GM12872 (cell line): Measurements from ENCODE around the gene C14orf180.

ENCODE experiments used
- TF ChIP-seq, protein P1 (sequence below): IDR thresholded peaks from 3 replicates; pipeline ENCODE4 v1.5.1; 2011; ENCODE audit warnings: low read depth, mild to moderate bottlenecking, low read length, moderate library complexity; ENCODE audit not compliant: insufficient read depth

C14orf180 gene

DNA sequence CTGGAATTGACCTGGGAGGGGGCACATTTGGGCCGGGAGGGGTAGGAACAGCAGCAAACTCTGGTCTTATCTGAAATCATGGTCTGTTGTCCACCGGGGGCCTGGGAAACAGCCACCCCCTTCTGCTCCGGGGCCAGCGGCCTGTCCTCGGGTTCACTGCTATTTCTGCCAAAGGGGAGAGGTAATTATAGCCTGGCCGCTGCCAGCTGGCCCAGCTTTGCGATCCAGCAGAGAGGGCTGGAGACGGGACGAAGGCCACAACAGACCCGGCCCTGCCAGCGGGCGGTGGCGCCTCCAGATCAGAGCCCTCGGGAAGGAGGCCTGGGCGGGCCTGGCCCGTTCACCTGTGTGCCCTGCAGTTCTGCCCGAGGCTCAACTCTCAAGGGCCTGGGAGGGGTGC lies at the start of gene C14orf180:
TSS of gene C14orf180 (plus strand) at position 258 of the 400 bp plus-strand sequence. CDS start 6,667 bp downstream, outside the sequence.
- TF ChIP-seq, protein P1, sequence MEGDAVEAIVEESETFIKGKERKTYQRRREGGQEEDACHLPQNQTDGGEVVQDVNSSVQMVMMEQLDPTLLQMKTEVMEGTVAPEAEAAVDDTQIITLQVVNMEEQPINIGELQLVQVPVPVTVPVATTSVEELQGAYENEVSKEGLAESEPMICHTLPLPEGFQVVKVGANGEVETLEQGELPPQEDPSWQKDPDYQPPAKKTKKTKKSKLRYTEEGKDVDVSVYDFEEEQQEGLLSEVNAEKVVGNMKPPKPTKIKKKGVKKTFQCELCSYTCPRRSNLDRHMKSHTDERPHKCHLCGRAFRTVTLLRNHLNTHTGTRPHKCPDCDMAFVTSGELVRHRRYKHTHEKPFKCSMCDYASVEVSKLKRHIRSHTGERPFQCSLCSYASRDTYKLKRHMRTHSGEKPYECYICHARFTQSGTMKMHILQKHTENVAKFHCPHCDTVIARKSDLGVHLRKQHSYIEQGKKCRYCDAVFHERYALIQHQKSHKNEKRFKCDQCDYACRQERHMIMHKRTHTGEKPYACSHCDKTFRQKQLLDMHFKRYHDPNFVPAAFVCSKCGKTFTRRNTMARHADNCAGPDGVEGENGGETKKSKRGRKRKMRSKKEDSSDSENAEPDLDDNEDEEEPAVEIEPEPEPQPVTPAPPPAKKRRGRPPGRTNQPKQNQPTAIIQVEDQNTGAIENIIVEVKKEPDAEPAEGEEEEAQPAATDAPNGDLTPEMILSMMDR = no peak

DNA sequence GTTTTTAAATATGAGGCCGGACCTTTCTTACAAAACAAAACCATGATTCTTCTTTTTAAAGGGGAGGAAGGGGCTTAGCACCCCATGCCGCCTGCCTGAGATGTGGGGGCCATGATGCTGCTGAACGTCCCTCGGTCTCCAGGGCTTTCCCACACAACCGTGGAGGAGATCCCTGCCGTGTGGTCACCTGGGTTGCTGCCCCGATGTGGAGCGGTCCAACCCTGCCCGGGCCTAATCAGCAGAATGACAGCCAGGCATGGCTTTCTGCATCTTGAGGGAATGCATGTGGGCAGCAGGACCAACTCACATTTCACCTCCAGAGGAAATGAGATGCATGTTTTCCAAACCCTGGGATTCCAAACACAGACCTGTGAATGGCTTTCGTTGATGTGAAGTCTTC lies 48.9 kb upstream of the C14orf180 start:
- TF ChIP-seq, protein P1 = no peak

DNA sequence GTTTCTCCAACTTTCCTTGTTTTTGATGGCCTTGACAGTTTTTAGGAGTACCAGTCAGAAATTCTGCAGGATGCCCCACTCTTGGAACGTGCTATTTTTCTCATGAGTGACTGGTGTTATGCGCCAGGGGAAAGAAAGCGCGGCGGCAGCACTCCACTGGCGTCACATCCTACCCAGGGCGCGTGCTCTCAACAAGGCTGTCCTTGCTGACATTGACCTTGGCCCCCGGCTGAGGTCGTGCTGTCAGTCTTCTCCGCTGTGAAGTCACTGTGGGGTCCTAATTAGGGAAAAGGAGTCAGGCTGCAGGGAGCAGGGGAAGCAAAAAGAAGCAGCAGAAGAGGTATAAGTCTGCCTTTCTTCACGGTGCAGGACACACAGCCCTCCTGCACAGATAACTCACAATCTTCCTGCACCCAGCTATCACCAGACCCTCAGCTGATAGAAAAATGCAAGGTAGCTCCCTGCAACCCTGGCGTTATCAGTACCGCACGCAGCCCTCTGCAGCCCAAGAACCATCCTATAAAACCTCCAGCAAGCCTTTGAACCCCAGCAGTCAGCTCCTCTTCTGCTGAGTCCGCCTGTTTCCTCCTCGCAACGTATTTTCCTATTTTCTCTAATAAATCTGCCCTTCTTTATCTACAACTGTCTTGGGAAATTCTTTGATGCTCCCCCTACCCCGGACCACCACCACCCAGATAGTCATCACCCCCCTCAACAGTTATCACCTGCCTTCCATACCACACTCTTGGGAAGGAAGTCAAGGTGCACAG lies 48.0 kb upstream of the C14orf180 start:
- TF ChIP-seq, protein P1 = no peak

DNA sequence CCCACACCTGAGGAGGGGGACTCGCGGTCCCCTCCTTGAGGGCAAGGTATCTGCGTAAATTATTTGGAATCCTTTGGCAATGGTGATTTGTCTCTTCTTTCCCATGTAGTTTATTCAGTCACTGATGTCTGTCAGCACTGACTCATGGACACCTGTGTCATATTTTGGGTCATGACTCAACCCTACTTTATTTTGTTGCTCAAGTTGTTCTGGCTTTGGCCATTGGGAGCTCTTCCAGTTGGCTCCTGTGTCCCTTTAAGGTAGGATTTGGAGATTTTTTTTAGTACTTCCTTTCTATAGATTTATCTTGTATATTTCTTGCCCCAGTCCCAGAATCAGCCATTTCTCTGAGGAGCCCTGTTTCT lies 47.4 kb upstream of the C14orf180 start:
- TF ChIP-seq, protein P1 = no peak

DNA sequence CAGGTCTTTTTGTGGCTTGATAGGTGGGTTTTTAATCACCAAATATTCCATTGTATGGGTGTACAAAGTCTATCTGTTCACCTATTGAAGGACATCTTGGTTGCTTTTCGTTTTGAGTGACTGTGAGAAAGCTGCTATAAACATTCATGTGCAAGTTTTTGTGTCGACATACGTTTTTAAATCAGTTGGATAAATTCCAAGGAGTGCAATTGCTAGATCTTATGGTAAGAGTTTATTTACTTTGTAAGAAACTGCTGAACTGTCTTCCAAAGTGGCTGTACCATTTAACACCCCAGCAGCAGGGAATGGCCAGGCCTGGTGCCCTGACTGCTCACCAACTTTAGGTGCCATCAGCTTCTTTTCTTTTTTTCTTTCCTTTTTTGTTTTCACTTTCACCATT lies 45.5 kb upstream of the C14orf180 start:
- TF ChIP-seq, protein P1 = no peak

DNA sequence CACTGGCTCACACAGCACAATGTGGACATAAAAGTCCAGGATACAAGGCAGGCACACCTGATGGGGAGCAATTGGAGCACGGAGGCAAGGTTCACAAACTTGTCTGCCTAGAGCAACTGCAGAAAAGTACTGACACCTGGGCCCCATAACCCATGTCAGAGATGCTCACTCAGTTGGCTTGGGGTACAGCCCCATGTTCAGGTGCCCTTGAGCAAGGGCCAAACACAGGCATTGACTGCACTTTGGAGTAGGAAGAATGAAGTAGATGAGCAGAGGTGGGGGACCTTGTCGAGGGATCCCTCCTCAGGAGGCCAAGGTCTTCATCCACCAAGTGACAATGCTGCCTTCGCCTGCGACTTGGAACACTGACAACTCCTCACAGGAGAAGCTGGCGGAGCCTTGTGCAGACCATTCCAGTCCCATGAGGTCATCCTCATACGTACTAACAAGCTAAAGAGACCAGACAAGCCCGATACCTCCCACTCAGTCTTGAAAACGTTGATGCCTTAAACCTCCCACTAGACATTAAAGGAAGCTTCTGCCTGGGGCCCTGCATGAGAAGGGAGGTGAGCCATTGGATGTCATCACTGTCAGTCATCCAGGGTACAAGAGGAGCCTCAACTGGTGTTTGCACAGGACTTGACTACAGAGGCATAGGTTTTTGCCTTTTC lies 42.5 kb upstream of the C14orf180 start:
- TF ChIP-seq, protein P1 = no peak

DNA sequence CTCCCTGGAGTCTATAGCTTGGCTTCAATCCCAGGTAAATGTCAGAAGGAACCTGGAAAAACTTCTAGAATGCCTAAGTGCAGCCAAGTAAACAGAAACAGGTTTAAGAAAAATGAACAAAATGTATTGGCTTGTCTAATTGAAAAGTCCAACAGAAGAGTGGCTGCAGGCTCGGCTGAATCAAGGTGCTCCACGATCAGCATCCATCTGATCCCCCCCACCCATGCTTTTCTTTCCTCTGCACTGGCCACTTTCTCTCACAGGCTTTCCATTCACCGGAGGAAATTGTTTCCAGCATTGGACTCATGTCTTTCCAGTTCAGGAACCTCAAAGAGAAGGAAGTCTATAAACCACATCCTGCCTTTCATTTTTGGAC lies 42.0 kb upstream of the C14orf180 start:
- TF ChIP-seq, protein P1 = no peak
